KMS-11 (cell line): ENCODE results near the gene DDAH1.

Experiments used
- H2AFZ ChIP-seq: fragments of 200-600 bp; sonication (generic); 2 replicates; pipeline ENCODE4 v1.6.1; 2016; ENCODE audit warnings: antibody characterized with exemption, mixed run types, low read depth
- H3K27ac ChIP-seq: fragments of 200-600 bp; sonication (generic); 2 replicates; pipeline ENCODE4 v1.6.1; 2016; ENCODE audit warnings: mild to moderate bottlenecking, mixed run types
- H3K27me3 ChIP-seq: fragments of 200-600 bp; sonication (generic); 2 replicates; pipeline ENCODE4 v1.6.1; 2017; ENCODE audit warnings: mild to moderate bottlenecking, low read depth, mixed run types, moderate library complexity; ENCODE audit not compliant: insufficient read depth
- H3K36me3 ChIP-seq: fragments of 200-600 bp; sonication (generic); 2 replicates; pipeline ENCODE4 v1.6.1; 2017; ENCODE audit warnings: mild to moderate bottlenecking, mixed run types; ENCODE audit not compliant: insufficient read depth
- H3K4me1 ChIP-seq: fragments of 200-600 bp; sonication (generic); 2 replicates; pipeline ENCODE4 v1.6.1; 2016; ENCODE audit warnings: mild to moderate bottlenecking, low read depth, mixed run types; ENCODE audit not compliant: poor library complexity, severe bottlenecking
- H3K4me2 ChIP-seq: fragments of 200-600 bp; sonication (generic); 2 replicates; pipeline ENCODE4 v1.7.0; 2016; ENCODE audit warnings: mild to moderate bottlenecking, mixed run types
- H3K4me3 ChIP-seq: fragments of 200-600 bp; sonication (generic); IDR thresholded peaks from 2 replicates; pipeline ENCODE4 v1.6.1; 2017; ENCODE audit warnings: low read depth, low read length, mixed read lengths; ENCODE audit not compliant: insufficient read depth
- H3K79me2 ChIP-seq: fragments of 200-600 bp; sonication (generic); 2 replicates; pipeline ENCODE4 v1.6.1; 2016; ENCODE audit warnings: low read depth, mixed run types; ENCODE audit not compliant: insufficient read depth
- H3K9ac ChIP-seq: fragments of 200-600 bp; sonication (generic); 2 replicates; pipeline ENCODE4 v1.6.1; 2016; ENCODE audit warnings: mild to moderate bottlenecking, mixed run types
- H4K20me1 ChIP-seq: fragments of 200-600 bp; sonication (generic); 2 replicates; pipeline ENCODE4 v1.6.1; 2016; ENCODE audit warnings: mild to moderate bottlenecking, mixed run types; ENCODE audit not compliant: insufficient read depth
- TF ChIP-seq, protein P1 (sequence below): fragments of 200-600 bp; sonication (generic); conservative IDR thresholded peaks from 2 replicates; pipeline ENCODE4 v1.6.1; 2017; ENCODE audit warnings: low read depth, mild to moderate bottlenecking, antibody characterized with exemption, low read length, moderate library complexity, mixed read lengths

DDAH1 gene

DNA sequence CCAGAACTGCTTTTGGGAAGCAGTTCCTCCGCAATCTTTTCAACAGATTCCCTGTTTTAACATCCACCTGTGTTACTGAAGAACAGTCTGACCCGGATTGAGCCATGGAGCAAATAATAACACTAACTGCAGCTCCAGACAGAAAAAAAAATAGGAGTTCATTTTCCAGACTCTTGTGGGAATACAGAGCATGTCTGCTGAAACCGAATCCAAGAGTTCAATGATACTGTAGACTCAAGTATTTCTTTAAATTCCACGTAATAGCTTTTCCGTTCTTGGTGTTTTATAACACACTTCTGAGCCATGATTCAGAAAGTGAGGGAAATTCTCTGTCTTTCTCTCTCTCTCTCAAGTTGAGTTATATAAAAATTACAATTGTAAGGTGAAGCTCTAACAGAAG is 60.6 kb downstream of the DDAH1 start:
- Histone ChIP-seq H3K4me2 (no peak overlapping the region), H3K36me3 (no peaks in the 10 kb centered on the region), H3K79me2 (no peaks in the 10 kb centered on the region), H3K4me1 (no peaks in the 10 kb centered on the region), H3K4me3 (no peak overlapping the region), H3K27me3 (no peaks in the 10 kb centered on the region), H3K9ac (no peak overlapping the region), H3K27ac (no peak overlapping the region), H4K20me1 (no peaks in the 10 kb centered on the region), H2AFZ (no peak overlapping the region)
- TF ChIP-seq, protein P1, sequence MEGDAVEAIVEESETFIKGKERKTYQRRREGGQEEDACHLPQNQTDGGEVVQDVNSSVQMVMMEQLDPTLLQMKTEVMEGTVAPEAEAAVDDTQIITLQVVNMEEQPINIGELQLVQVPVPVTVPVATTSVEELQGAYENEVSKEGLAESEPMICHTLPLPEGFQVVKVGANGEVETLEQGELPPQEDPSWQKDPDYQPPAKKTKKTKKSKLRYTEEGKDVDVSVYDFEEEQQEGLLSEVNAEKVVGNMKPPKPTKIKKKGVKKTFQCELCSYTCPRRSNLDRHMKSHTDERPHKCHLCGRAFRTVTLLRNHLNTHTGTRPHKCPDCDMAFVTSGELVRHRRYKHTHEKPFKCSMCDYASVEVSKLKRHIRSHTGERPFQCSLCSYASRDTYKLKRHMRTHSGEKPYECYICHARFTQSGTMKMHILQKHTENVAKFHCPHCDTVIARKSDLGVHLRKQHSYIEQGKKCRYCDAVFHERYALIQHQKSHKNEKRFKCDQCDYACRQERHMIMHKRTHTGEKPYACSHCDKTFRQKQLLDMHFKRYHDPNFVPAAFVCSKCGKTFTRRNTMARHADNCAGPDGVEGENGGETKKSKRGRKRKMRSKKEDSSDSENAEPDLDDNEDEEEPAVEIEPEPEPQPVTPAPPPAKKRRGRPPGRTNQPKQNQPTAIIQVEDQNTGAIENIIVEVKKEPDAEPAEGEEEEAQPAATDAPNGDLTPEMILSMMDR = no peak

DNA sequence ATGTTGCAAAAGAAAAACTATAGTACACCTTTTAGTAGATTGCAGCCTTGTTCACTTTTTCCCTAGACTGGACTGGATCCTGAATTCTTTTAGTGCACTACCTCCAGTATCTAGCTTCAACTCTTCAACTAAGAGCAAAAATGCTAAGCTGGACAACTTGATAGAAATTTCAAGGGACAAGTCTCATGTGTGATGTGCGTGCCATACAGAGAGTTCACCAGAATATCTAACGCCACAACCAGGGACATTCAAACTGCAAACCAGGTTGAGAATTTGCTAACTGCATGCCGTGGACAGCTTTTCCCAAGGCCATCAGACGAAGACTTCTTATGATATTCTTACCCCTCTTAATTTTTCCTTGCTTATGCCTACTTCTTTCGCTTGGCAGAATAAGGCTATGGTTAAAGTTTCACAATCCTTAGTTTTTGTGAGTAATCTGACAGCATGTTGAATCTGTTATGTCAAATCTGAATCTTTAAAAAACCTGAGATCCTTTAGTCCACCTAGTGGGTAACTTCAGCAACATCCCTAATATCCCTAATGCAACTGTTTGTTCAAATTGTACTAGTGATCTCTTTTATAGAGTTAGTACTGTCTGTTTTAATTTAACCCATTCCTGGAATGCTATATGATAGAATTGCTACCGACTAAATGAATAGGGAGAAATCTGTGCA is 66.4 kb downstream of the DDAH1 start:
- Histone ChIP-seq H3K4me2 (no peak overlapping the region), H3K27ac (no peak overlapping the region), H2AFZ (no peak overlapping the region), H3K27me3 (no peaks in the 10 kb centered on the region), H3K4me1 (no peaks in the 10 kb centered on the region), H3K36me3 (no peaks in the 10 kb centered on the region), H4K20me1 (no peaks in the 10 kb centered on the region), H3K4me3 (no peak overlapping the region), H3K79me2 (no peaks in the 10 kb centered on the region), H3K9ac (no peak overlapping the region)
- TF ChIP-seq, protein P1 = no peak

DNA sequence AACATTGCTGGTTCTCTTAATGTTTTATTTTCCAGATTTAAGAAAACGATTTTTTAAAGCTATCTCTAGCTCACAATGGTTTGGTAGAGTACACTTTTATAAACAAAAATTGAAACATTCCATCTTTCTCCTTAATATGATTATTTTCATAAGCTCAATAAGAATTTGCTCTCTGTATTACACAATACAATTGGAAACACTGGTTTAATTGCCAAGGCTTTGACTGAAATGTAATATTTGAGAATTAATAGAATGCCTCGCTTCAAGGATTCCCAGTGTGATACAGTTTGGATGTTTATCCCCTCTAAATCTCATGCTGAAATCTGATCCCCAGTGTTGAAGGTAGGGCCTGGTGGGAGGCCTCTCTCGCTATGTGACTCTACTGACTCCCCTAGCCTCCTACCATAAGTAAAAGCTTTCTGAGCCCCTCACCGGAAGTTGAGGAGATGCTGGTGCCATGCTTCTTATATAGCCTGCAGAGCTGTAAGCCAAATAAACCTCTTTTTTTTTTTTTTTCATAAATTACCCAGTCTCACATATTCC is 67.4 kb downstream of the DDAH1 start:
- H3K4me1 ChIP-seq = no peaks in the 10 kb centered on the region
- H3K4me2 ChIP-seq = no peak overlapping the region
- H3K4me3 ChIP-seq = no peak overlapping the region
- no peak overlapping the region for H2AFZ ChIP-seq
- no peaks in the 10 kb centered on the region for H3K79me2 ChIP-seq
- H3K9ac ChIP-seq = no peak overlapping the region
- H3K27me3 ChIP-seq = no peaks in the 10 kb centered on the region
- TF ChIP-seq, protein P1 = no peak
- no peaks in the 10 kb centered on the region for H3K36me3 ChIP-seq
- no peaks in the 10 kb centered on the region for H4K20me1 ChIP-seq
- no peak overlapping the region for H3K27ac ChIP-seq

DNA sequence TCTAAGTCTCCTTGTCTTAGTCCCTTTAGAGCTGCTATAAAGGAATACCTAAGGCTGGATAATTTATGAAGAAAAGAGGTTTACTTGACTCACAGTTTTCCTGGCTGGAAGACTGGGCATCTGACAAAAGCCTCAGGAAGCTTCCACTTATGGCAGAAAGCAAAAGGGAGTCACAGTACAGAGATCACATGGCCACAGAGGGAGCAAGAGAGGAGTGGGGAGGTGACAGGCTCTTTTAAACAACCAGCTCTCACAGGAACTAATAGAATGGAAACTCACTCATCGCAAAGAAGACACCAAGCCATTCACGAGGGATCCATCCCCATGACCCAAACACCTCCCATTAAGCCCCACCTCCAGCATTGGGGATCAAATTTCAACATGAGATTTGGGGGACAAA is 68.8 kb downstream of the DDAH1 start:
- Histone ChIP-seq H3K4me3 (no peak overlapping the region), H3K4me1 (no peaks in the 10 kb centered on the region), H4K20me1 (no peaks in the 10 kb centered on the region), H3K27ac (no peak overlapping the region), H3K9ac (no peak overlapping the region), H2AFZ (no peak overlapping the region), H3K36me3 (no peaks in the 10 kb centered on the region), H3K4me2 (no peak overlapping the region), H3K79me2 (no peaks in the 10 kb centered on the region), H3K27me3 (no peaks in the 10 kb centered on the region)
- TF ChIP-seq, protein P1 = no peak
